NB4 (cell line): Measurements from ENCODE around the gene GSTK1.

Source experiments
- CTCF ChIP-seq: IDR thresholded peaks from one replicate; pipeline ENCODE4 v1.5.1; 2012; ENCODE audit warnings: low read depth, low read length
- MAX ChIP-seq: IDR thresholded peaks from 2 replicates; pipeline ENCODE4 v1.6.1; 2011; ENCODE audit warnings: low read depth, low read length

GRCh38 chr7:143315776-143316175 is 52.5 kb downstream of the GSTK1 start, which contains the start of gene CLCN1:
- TF ChIP-seq CTCF (no peak), MAX (no peak)
